H1 (cell line): ENCODE measurements around the gene TMEM250. TPM values are rescaled to one million over a fixed set of nuclear protein-coding genes. Genes with fewer than 3 reads are reported as not detected.

Source experiments
- CHD2 ChIP-seq: IDR thresholded peaks from 2 replicates; pipeline ENCODE4 v1.6.1; 2012; ENCODE audit warnings: low read length, improper control_type of control experiment
- CREB1 ChIP-seq: IDR thresholded peaks from 2 replicates; pipeline ENCODE4 v1.6.1; 2012; ENCODE audit warnings: inconsistent platforms
- CTBP2 ChIP-seq: IDR thresholded peaks from 2 replicates; pipeline ENCODE4 v1.7.0; 2011; ENCODE audit warnings: borderline replicate concordance, mild to moderate bottlenecking, moderate library complexity, mixed read lengths, low read length; ENCODE audit not compliant: insufficient read depth, insufficient read length
- EGR1 ChIP-seq: IDR thresholded peaks from 2 replicates; pipeline ENCODE4 v1.6.1; 2011; ENCODE audit warnings: low read depth, low read length, borderline replicate concordance
- KDM4A ChIP-seq: IDR thresholded peaks from one replicate; pipeline ENCODE4 v1.7.1; 2012; ENCODE audit warnings: low read depth, mild to moderate bottlenecking, moderate library complexity, low read length, inconsistent platforms; ENCODE audit not compliant: severe bottlenecking
- RNF2 ChIP-seq: fragments of 200-900, 300-1000 bp; sonication (generic); IDR thresholded peaks from 2 replicates; pipeline ENCODE4 v1.7.1; 2016; ENCODE audit warnings: borderline replicate concordance, low read depth, mild to moderate bottlenecking, antibody characterized with exemption, low read length; ENCODE audit not compliant: poor library complexity, severe bottlenecking; ENCODE audit errors: missing control alignments
- TBP ChIP-seq: IDR thresholded peaks from 2 replicates; pipeline ENCODE4 v1.6.1; 2011; ENCODE audit warnings: low read depth, low read length, improper control_type of control experiment
- TEAD4 ChIP-seq: IDR thresholded peaks from 2 replicates; pipeline ENCODE4 v1.6.1; 2012; ENCODE audit warnings: low read depth, low read length, inconsistent platforms, mixed read lengths
- polyA plus RNA-seq, 7 experiments: library from polyadenylated mRNA; depleted of rRNA in 3 of 7; stranded (reverse) in 5 of 7; unstranded in 2 of 7; fragments of >200 nt in 5 of 7; fragments of 200-250 nt in 2 of 7; gene quantifications; 1 replicate in 5 of 7; 2 replicates in 1 of 7; 4 replicates in 1 of 7; pipeline versions ENCODE4 v1.2.1 to v1.2.3, GENCODE V29; 2011 to 2013; ENCODE audit warnings: missing spikeins in 2 of 7, mixed read lengths in 2 of 7
- total RNA-seq: library from RNA; stranded (reverse); fragmentation: NEBNext Ultra II Directional; extraction: Animal tissue kit (Norgen Biotek cat#: 25700); gene quantifications from 2 replicates; pipeline ENCODE4 v1.2.1, GENCODE V29; 2021
- TF ChIP-seq, protein P1 (sequence below): fragments of 300-600 bp; sonication (generic); IDR thresholded peaks from 2 replicates; pipeline ENCODE4 v1.7.1; 2012; ENCODE audit warnings: low read length, moderate library complexity, mild to moderate bottlenecking, inconsistent platforms; ENCODE audit not compliant: insufficient replicate concordance

TMEM250 gene
- total and polyA plus RNA-seq, 2 of the 8 experiments (the other 6 are each of a cell fraction or from before 2014, with no cell fraction given), result 22.3 to 34.9 TPM

DNA sequence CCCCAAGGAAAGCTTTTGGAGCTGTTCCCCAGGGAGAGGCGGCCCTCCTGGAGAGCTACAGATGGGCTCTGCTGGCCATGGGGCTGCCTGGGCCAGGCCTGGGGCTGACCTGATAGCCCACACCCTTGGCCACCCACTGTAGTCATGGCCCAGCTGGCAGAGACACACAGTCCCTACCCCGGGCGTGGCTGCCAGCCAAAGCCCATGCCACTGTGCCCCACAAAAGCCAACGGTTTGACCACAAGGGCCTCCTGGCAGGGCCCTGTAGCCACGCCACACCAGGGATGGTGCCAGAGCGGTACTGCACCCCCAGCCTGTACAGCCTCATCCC lies 38.8 kb downstream of the TMEM250 start (continued):
- TF ChIP-seq CHD2 (no peak), CTBP2 (no peak), RNF2 (no peak), EGR1 (no peak), TBP (no peak), TEAD4 (no peak), CREB1 (no peak), KDM4A (no peak)
- TF ChIP-seq, protein P1, sequence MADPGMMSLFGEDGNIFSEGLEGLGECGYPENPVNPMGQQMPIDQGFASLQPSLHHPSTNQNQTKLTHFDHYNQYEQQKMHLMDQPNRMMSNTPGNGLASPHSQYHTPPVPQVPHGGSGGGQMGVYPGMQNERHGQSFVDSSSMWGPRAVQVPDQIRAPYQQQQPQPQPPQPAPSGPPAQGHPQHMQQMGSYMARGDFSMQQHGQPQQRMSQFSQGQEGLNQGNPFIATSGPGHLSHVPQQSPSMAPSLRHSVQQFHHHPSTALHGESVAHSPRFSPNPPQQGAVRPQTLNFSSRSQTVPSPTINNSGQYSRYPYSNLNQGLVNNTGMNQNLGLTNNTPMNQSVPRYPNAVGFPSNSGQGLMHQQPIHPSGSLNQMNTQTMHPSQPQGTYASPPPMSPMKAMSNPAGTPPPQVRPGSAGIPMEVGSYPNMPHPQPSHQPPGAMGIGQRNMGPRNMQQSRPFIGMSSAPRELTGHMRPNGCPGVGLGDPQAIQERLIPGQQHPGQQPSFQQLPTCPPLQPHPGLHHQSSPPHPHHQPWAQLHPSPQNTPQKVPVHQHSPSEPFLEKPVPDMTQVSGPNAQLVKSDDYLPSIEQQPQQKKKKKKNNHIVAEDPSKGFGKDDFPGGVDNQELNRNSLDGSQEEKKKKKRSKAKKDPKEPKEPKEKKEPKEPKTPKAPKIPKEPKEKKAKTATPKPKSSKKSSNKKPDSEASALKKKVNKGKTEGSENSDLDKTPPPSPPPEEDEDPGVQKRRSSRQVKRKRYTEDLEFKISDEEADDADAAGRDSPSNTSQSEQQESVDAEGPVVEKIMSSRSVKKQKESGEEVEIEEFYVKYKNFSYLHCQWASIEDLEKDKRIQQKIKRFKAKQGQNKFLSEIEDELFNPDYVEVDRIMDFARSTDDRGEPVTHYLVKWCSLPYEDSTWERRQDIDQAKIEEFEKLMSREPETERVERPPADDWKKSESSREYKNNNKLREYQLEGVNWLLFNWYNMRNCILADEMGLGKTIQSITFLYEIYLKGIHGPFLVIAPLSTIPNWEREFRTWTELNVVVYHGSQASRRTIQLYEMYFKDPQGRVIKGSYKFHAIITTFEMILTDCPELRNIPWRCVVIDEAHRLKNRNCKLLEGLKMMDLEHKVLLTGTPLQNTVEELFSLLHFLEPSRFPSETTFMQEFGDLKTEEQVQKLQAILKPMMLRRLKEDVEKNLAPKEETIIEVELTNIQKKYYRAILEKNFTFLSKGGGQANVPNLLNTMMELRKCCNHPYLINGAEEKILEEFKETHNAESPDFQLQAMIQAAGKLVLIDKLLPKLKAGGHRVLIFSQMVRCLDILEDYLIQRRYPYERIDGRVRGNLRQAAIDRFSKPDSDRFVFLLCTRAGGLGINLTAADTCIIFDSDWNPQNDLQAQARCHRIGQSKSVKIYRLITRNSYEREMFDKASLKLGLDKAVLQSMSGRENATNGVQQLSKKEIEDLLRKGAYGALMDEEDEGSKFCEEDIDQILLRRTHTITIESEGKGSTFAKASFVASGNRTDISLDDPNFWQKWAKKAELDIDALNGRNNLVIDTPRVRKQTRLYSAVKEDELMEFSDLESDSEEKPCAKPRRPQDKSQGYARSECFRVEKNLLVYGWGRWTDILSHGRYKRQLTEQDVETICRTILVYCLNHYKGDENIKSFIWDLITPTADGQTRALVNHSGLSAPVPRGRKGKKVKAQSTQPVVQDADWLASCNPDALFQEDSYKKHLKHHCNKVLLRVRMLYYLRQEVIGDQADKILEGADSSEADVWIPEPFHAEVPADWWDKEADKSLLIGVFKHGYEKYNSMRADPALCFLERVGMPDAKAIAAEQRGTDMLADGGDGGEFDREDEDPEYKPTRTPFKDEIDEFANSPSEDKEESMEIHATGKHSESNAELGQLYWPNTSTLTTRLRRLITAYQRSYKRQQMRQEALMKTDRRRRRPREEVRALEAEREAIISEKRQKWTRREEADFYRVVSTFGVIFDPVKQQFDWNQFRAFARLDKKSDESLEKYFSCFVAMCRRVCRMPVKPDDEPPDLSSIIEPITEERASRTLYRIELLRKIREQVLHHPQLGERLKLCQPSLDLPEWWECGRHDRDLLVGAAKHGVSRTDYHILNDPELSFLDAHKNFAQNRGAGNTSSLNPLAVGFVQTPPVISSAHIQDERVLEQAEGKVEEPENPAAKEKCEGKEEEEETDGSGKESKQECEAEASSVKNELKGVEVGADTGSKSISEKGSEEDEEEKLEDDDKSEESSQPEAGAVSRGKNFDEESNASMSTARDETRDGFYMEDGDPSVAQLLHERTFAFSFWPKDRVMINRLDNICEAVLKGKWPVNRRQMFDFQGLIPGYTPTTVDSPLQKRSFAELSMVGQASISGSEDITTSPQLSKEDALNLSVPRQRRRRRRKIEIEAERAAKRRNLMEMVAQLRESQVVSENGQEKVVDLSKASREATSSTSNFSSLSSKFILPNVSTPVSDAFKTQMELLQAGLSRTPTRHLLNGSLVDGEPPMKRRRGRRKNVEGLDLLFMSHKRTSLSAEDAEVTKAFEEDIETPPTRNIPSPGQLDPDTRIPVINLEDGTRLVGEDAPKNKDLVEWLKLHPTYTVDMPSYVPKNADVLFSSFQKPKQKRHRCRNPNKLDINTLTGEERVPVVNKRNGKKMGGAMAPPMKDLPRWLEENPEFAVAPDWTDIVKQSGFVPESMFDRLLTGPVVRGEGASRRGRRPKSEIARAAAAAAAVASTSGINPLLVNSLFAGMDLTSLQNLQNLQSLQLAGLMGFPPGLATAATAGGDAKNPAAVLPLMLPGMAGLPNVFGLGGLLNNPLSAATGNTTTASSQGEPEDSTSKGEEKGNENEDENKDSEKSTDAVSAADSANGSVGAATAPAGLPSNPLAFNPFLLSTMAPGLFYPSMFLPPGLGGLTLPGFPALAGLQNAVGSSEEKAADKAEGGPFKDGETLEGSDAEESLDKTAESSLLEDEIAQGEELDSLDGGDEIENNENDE, result no peak
